GM19238 (cell line): Measurements from ENCODE around the gene LAMA1.

Experiments
- DNase-seq: peaks from one replicate; pipeline ENCODE4 v3.0.0; 2011; ENCODE audit warnings: low spot score; ENCODE audit not compliant: insufficient read length

LAMA1 gene

DNA sequence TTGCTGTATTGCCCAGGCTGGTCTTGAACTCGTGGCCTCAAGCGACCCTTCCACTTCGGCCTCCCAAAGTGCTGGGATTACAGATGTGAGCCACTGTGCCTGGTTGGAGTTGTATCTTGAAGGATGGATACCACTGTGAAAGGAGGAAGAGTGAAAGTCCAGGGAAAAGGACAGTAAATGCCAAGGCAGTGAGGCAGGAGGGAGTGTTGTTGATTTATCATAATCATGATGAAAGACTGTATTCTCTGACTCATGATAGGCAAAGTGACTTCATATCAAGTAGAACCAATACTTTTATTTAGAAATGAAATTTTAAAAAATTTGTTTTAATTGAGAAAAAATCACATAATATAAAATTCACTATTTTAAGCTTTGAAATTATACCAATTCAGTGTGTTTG is 225.8 kb downstream of the LAMA1 start:
- DNase-seq, result no peak
